Glutamatergic neuron (in vitro differentiated cells): ENCODE data around the gene THSD4. TPM values are rescaled to one million over a fixed set of nuclear protein-coding genes. Genes with fewer than 3 reads are reported as not detected.

Experiments used
- DNase-seq: peaks from one replicate; pipeline ENCODE4 v3.0.0; 2022
- H3K27ac Mint-ChIP-seq: one replicate; pipeline ENCODE4 v1.8.0; 2020; ENCODE audit warnings: mild to moderate bottlenecking, mixed read lengths, inconsistent platforms; ENCODE audit not compliant: unreplicated experiment
- H3K27me3 Mint-ChIP-seq: one replicate; pipeline ENCODE4 v1.8.0; 2020; ENCODE audit warnings: mild to moderate bottlenecking, moderate library complexity, mixed read lengths, inconsistent platforms; ENCODE audit not compliant: unreplicated experiment
- H3K36me3 Mint-ChIP-seq: one replicate; pipeline ENCODE4 v1.8.0; 2020; ENCODE audit warnings: mild to moderate bottlenecking, mixed read lengths, inconsistent platforms; ENCODE audit not compliant: unreplicated experiment
- H3K4me1 Mint-ChIP-seq: one replicate; pipeline ENCODE4 v1.8.0; 2020; ENCODE audit warnings: mild to moderate bottlenecking, low read depth, mixed read lengths, inconsistent platforms; ENCODE audit not compliant: unreplicated experiment
- H3K4me3 Mint-ChIP-seq: one replicate; pipeline ENCODE4 v1.8.0; 2020; ENCODE audit warnings: mild to moderate bottlenecking, mixed read lengths, inconsistent platforms; ENCODE audit not compliant: unreplicated experiment
- H3K9me3 Mint-ChIP-seq: one replicate; pipeline ENCODE4 v1.8.0; 2020; ENCODE audit warnings: mild to moderate bottlenecking, moderate library complexity, mixed read lengths, inconsistent platforms; ENCODE audit not compliant: unreplicated experiment
- total RNA-seq: library from RNA; stranded (reverse); fragmentation: NEBNext Ultra II Directional; extraction: Animal tissue kit (Norgen Biotek cat#: 25700); gene quantifications from one replicate; pipeline ENCODE4 v1.2.1, GENCODE V29; 2021; ENCODE audit not compliant: unreplicated experiment
- TF ChIP-seq, protein P1 (sequence below): fragments of 200-600 bp; sonication (generic); IDR thresholded peaks from one replicate; pipeline ENCODE4 v1.5.0; 2021; ENCODE audit not compliant: partially characterized antibody, unreplicated experiment

THSD4 gene
- total RNA-seq, 1 donor from 2014 or later = 12.3 TPM

DNA sequence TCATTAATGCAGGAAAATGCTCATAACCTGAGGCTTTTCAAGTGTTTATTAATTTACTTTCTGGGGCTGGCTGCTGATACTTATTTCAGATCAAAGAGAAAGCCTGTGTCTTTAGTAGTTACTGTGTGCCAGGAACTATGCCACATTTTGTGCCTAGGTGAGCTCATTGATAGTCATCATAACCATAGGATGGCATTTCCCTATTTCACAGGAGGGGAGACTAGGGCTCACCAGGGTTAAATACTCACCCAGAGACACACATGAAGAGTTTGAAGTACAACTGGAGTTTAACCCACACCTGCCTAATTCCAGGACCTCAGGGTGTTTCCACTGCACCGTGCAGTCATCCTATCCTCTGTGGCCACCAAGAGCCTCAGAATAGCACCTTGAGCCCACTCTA, 430.7 kb downstream of the THSD4 start:
- TF ChIP-seq, protein P1, sequence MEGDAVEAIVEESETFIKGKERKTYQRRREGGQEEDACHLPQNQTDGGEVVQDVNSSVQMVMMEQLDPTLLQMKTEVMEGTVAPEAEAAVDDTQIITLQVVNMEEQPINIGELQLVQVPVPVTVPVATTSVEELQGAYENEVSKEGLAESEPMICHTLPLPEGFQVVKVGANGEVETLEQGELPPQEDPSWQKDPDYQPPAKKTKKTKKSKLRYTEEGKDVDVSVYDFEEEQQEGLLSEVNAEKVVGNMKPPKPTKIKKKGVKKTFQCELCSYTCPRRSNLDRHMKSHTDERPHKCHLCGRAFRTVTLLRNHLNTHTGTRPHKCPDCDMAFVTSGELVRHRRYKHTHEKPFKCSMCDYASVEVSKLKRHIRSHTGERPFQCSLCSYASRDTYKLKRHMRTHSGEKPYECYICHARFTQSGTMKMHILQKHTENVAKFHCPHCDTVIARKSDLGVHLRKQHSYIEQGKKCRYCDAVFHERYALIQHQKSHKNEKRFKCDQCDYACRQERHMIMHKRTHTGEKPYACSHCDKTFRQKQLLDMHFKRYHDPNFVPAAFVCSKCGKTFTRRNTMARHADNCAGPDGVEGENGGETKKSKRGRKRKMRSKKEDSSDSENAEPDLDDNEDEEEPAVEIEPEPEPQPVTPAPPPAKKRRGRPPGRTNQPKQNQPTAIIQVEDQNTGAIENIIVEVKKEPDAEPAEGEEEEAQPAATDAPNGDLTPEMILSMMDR = no peak
- H3K27ac Mint-ChIP-seq = no peak overlapping the region

DNA sequence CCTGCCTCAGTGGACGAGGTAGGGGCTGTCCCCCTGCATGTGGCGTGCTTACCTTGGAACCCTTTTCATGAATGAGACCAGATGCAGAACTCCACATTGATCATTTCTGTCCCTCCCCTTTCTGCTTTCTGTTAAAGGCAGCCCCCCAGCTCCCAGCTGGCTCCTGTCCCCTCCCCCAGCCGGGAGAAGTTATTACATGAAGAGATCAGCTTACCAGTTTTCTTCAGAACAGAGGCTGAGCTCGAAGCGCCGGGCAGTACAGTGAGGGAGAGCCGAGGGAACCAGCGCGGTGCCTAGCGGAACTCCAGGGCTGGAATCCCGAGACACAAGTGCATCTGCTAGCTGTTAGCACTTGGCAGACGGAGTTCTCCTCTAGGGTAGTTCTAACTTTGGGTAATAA, 431.7 kb downstream of the THSD4 start:
- DNase-seq = peak; percentile 71
- peak overlapping the region; percentile 69 for H3K4me3 Mint-ChIP-seq
- H3K4me1 Mint-ChIP-seq = peaks cover 34% of the 10 kb centered on the region
- H3K9me3 Mint-ChIP-seq = no peaks in the 10 kb centered on the region
- peaks cover 2% of the 10 kb centered on the region for H3K27me3 Mint-ChIP-seq
- peak overlapping the region; percentile 72 for H3K27ac Mint-ChIP-seq
- H3K36me3 Mint-ChIP-seq = no peaks in the 10 kb centered on the region
- TF ChIP-seq, protein P1 = no peak

More for the DNA sequence above, 430.7 kb downstream of the THSD4 start:
- H3K4me1 Mint-ChIP-seq = peaks cover 34% of the 10 kb centered on the region
- H3K4me3 Mint-ChIP-seq = no peak overlapping the region
- no peaks in the 10 kb centered on the region for H3K9me3 Mint-ChIP-seq
- H3K36me3 Mint-ChIP-seq = no peaks in the 10 kb centered on the region
- DNase-seq = no peak
- peaks cover 2% of the 10 kb centered on the region for H3K27me3 Mint-ChIP-seq

DNA sequence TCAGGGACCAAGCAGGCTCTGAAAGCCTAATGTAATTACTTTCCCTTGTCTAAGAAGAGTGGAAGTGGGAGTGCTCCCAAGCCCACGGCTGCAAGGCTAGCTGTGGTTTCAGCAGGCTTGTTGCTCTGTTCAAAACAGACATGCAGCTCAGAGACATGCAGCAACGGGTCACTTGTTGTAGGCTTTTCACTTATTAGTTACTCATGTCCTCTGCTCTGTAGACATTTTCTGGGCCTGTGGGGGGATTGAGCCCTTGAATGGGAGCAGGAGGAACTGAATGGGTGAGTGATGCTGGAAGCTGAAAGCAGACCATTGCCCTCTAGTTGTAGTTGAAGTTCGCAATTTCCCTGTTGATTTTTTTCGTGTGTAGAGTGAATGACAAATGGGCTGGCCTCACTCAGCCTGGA, 433.1 kb downstream of the THSD4 start:
- H3K4me3 Mint-ChIP-seq = peak overlapping the region; percentile 69
- peak overlapping the region; percentile 75 for H3K27ac Mint-ChIP-seq
- DNase-seq = no peak
- no peaks in the 10 kb centered on the region for H3K9me3 Mint-ChIP-seq
- TF ChIP-seq, protein P1 = no peak
- peaks cover 2% of the 10 kb centered on the region for H3K27me3 Mint-ChIP-seq
- no peaks in the 10 kb centered on the region for H3K36me3 Mint-ChIP-seq
- H3K4me1 Mint-ChIP-seq = peaks cover 34% of the 10 kb centered on the region

DNA sequence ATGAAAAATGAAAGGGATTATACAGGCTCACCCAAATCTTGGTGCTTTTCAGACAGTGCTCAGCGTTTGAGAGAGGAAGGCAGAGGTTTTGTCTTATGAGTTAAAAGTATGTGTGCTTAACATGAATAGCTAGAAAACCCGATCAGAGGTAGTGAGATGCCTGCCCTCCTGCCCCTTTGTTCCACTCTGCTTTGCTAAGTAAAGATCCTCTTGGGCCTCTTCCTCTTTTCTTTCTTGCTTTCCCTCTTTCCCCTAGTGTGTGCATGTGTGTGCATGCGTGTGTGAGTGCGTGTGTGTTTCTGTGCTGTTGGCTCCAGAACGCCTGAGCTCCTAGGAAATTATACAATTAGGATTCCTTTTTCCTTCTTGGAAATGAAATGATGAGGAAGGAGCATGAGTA, 433.8 kb downstream of the THSD4 start:
- peaks cover 2% of the 10 kb centered on the region for H3K27me3 Mint-ChIP-seq
- peaks cover 34% of the 10 kb centered on the region for H3K4me1 Mint-ChIP-seq
- no peaks in the 10 kb centered on the region for H3K9me3 Mint-ChIP-seq
- TF ChIP-seq, protein P1 = no peak
- peak overlapping the region; percentile 4 for H3K27ac Mint-ChIP-seq
- DNase-seq = no peak
- no peaks in the 10 kb centered on the region for H3K36me3 Mint-ChIP-seq
- peak overlapping the region; percentile 7 for H3K4me3 Mint-ChIP-seq

DNA sequence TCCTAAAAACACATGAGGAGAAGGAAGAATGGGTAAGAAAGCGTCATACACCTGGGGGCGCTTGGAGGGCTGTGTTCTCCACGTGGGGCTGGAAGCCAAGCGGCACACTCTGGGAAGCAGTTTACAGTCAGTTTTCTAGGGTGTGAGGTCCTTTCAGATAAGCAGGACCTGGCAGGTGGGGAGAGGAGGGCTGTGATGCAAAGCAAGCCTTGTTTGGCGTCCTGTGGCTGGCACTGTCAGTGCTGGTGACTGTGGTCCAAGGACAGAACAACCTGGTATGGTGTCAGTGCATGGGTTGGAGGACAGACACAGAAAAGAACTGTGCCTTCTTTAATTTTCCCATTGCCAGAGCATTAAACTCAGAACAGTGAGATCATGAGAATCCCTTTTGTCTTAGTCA, 434.4 kb downstream of the THSD4 start:
- no peak for DNase-seq
- peak overlapping the region; percentile 38 for H3K27ac Mint-ChIP-seq
- H3K4me1 Mint-ChIP-seq = peaks cover 34% of the 10 kb centered on the region
- H3K36me3 Mint-ChIP-seq = no peaks in the 10 kb centered on the region
- TF ChIP-seq, protein P1 = no peak
- H3K9me3 Mint-ChIP-seq = no peaks in the 10 kb centered on the region
- H3K27me3 Mint-ChIP-seq = peaks cover 4% of the 10 kb centered on the region
- no peak overlapping the region for H3K4me3 Mint-ChIP-seq
